K562 (cell line): ENCODE results near the gene OSCP1. TPM values are rescaled to one million over a fixed set of nuclear protein-coding genes. Genes with fewer than 3 reads are reported as not detected.
A peak's percentile ranks its signal among the peaks of the same experiment; 100 is the strongest.

Experiments
- ARNT ChIP-seq, 2 experiments: fragments of 450-650 bp; IDR thresholded peaks; 2 replicates each; pipeline ENCODE4 v1.6.1; 2016; ENCODE audit warnings: mild to moderate bottlenecking in 1 of 2
- CAMTA2 ChIP-seq: fragments of 250-450 bp; sonication (Bioruptor Pico); conservative IDR thresholded peaks from 2 replicates; pipeline ENCODE4 v1.5.1; 2022
- CBX2 ChIP-seq: fragments of 200-600 bp; sonication (generic); IDR thresholded peaks from one replicate; pipeline ENCODE4 v1.6.1; 2012; ENCODE audit warnings: mild to moderate bottlenecking, low read length, inconsistent platforms; ENCODE audit not compliant: insufficient read depth, poor library complexity, severe bottlenecking
- CEBPB ChIP-seq: fragments of 450-650 bp; IDR thresholded peaks from 2 replicates; pipeline ENCODE4 v1.6.1; 2016; ENCODE audit warnings: missing genetic modification characterization, missing compliant biosample characterization
- ERF ChIP-seq: fragments of 450-650 bp; formaldehyde crosslinking; IDR thresholded peaks from 2 replicates; pipeline ENCODE4 v1.4.0; 2020; ENCODE audit warnings: mild to moderate bottlenecking, mixed read lengths
- EWSR1 ChIP-seq: fragments of 450-650 bp; IDR thresholded peaks from 2 replicates; pipeline ENCODE4 v1.6.1; 2018; ENCODE audit warnings: borderline replicate concordance, mild to moderate bottlenecking, low read depth, moderate library complexity; ENCODE audit not compliant: partially characterized antibody
- FIP1L1 ChIP-seq: fragments of 200-400 bp; formaldehyde crosslinking; IDR thresholded peaks from 2 replicates; pipeline ENCODE4 v1.6.1; 2018; ENCODE audit warnings: mild to moderate bottlenecking, low read depth, low read length; ENCODE audit not compliant: poor library complexity, severe bottlenecking
- FOXK1 ChIP-seq: sonication (generic); formaldehyde crosslinking; IDR thresholded peaks from 2 replicates; pipeline ENCODE4 v1.8.0; 2022; ENCODE audit warnings: missing genetic modification reagents, mild to moderate bottlenecking, borderline replicate concordance
- HEY1 ChIP-seq: fragments of 250-450 bp; sonication (Bioruptor Pico); IDR thresholded peaks from 2 replicates; pipeline ENCODE4 v1.5.0; 2020; ENCODE audit warnings: mild to moderate bottlenecking, moderate library complexity, borderline replicate concordance
- MEIS2 ChIP-seq: fragments of 450-650 bp; IDR thresholded peaks from 2 replicates; pipeline ENCODE4 v1.6.1; 2014; ENCODE audit warnings: mild to moderate bottlenecking; ENCODE audit not compliant: partially characterized antibody
- MITF ChIP-seq: IDR thresholded peaks from 2 replicates; pipeline ENCODE4 v1.6.1; 2014; ENCODE audit warnings: antibody characterized with exemption
- POLR2A ChIP-seq: fragments of 450-650 bp; conservative IDR thresholded peaks from 2 replicates; pipeline ENCODE4 v1.6.1; 2016
- PREB ChIP-seq: sonication (generic); formaldehyde crosslinking; IDR thresholded peaks from 2 replicates; pipeline ENCODE4 v1.8.1; 2023; ENCODE audit warnings: mild to moderate bottlenecking, missing genetic modification reagents
- PYGO2 ChIP-seq: fragments of 450-650 bp; IDR thresholded peaks from 2 replicates; pipeline ENCODE4 v1.6.1; 2016; ENCODE audit warnings: mild to moderate bottlenecking, missing genetic modification characterization, moderate library complexity, missing compliant biosample characterization
- SREBF2 ChIP-seq: sonication (generic); formaldehyde crosslinking; IDR thresholded peaks from 2 replicates; pipeline ENCODE4 v1.4.0; 2020; ENCODE audit warnings: mild to moderate bottlenecking, missing genetic modification reagents
- SRSF1 ChIP-seq: fragments of 200-400 bp; formaldehyde crosslinking; IDR thresholded peaks from 2 replicates; pipeline ENCODE4 v1.6.1; 2017; ENCODE audit warnings: mild to moderate bottlenecking, low read depth, low read length, moderate library complexity
- TGIF2 ChIP-seq: sonication (generic); formaldehyde crosslinking; IDR thresholded peaks from 2 replicates; pipeline ENCODE4 v1.8.1; 2022; ENCODE audit warnings: mild to moderate bottlenecking, missing genetic modification reagents, moderate library complexity
- ZNF124 ChIP-seq: sonication (generic); formaldehyde crosslinking; IDR thresholded peaks from 2 replicates; pipeline ENCODE4 v1.8.1; 2022; ENCODE audit warnings: missing genetic modification reagents
- ZNF408 ChIP-seq: fragments of 250-450 bp; sonication (Bioruptor Pico); IDR thresholded peaks from 2 replicates; pipeline ENCODE4 v1.4.0; 2020; ENCODE audit warnings: low read depth, mild to moderate bottlenecking, moderate library complexity
- ZNF592 ChIP-seq: fragments of 450-650 bp; IDR thresholded peaks from 2 replicates; pipeline ENCODE4 v1.6.1; 2017; ENCODE audit warnings: antibody characterized with exemption, mild to moderate bottlenecking
- ZNF644 ChIP-seq: fragments of 200-800 bp; sonication (Bioruptor generic); IDR thresholded peaks from 2 replicates; pipeline ENCODE4 v1.6.1; 2016; ENCODE audit warnings: low read depth, missing genetic modification characterization, missing compliant biosample characterization
- ZNF764 ChIP-seq: fragments of 250-450 bp; sonication (Bioruptor Pico); IDR thresholded peaks from 2 replicates; pipeline ENCODE4 v1.4.0; 2020; ENCODE audit warnings: low read depth, mild to moderate bottlenecking, moderate library complexity
- ZNF77 ChIP-seq: fragments of 250-450 bp; sonication (Bioruptor Pico); IDR thresholded peaks from 2 replicates; pipeline ENCODE4 v1.5.0; 2020
- polyA plus RNA-seq, 8 experiments: library from polyadenylated mRNA; depleted of rRNA in 4 of 8; stranded (reverse) in 5 of 8; unstranded in 3 of 8; fragments of >200 nt; fragmentation: Nextera tagmentation in 2 of 8; fragmentation: Illumina TruSeq in 1 of 8; extraction: Ambion mirVana in 2 of 8; extraction: Trizol in 1 of 8; gene quantifications; 2 replicates each; pipeline versions ENCODE4 v1.2.1 to v1.2.3, GENCODE V29; 2011 to 2014; ENCODE audit warnings: inconsistent platforms in 1 of 8, missing spikeins in 1 of 8
- total RNA-seq, 7 experiments: library from RNA; depleted of rRNA in 6 of 7; stranded (reverse); fragments of >200 nt in 6 of 7; fragmentation: Illumina TruSeq in 2 of 7; extraction: Trizol in 2 of 7; gene quantifications; 2 replicates each; pipeline versions ENCODE4 v1.2.1 to v1.2.3, GENCODE V29; 2011 to 2021; ENCODE audit warnings: low replicate concordance in 1 of 7

Gene OSCP1
- total and polyA plus RNA-seq, 9 of the 15 experiments (the other 6 are each of a cell fraction or from before 2014, with no cell fraction given) = 0.15 to 0.40 (median 0.33) TPM; not detected in 5

GRCh38 chr1:36411674-36412648 is 38.3 kb downstream of the OSCP1 start (continued):
- peak; percentile 73 for TF ChIP-seq MEIS2
- no peak for TF ChIP-seq HEY1 (CRISPR knock-in tag)
- no peak for TF ChIP-seq ZNF644 (tag)
- TF ChIP-seq ZNF77 = no peak
- TF ChIP-seq ZNF764 = no peak
- no peak for TF ChIP-seq SREBF2
- TF ChIP-seq ZNF592 = no peak
- no peak for TF ChIP-seq CEBPB (tag)
- 0 out of 2 replicates have a peak, but pooled peaks have one; percentile 48 for TF ChIP-seq PREB (CRISPR knock-in tag)
- no peak for TF ChIP-seq FOXK1 (CRISPR knock-in tag)
- no peak for TF ChIP-seq FIP1L1
- no peak for TF ChIP-seq CAMTA2 (CRISPR knock-in tag)
- no peak for TF ChIP-seq MITF
- TF ChIP-seq ZNF124 (CRISPR knock-in tag) = no peak
- TF ChIP-seq POLR2A = peak; percentile 51
- no peak for TF ChIP-seq ERF (CRISPR knock-in tag)
- TF ChIP-seq ARNT (IDR thresholded peaks at IDR 0.05) = no peak
- TF ChIP-seq SRSF1 = no peak
- TF ChIP-seq EWSR1 = no peak
- TF ChIP-seq CBX2 = no peak
- no peak for TF ChIP-seq ZNF408
- no peak for TF ChIP-seq TGIF2 (CRISPR knock-in tag)
- TF ChIP-seq PYGO2 (tag) = no peak
